OCI-LY3 (cell line): ENCODE measurements around the gene LPP.

Experiments used
- EZH2phosphoT487 ChIP-seq: fragments of 200-600 bp; shearing (Covaris generic); IDR thresholded peaks from 2 replicates; pipeline ENCODE4 v1.6.1; 2018; ENCODE audit warnings: antibody characterized with exemption, mixed run types, low read depth
- TF ChIP-seq, protein P1 (sequence below): fragments of 200-600, 300-600 bp; sonication (generic); IDR thresholded peaks from 2 replicates; pipeline ENCODE4 v1.5.1; 2014; ENCODE audit warnings: antibody characterized with exemption, low read length, low read depth

DNA sequence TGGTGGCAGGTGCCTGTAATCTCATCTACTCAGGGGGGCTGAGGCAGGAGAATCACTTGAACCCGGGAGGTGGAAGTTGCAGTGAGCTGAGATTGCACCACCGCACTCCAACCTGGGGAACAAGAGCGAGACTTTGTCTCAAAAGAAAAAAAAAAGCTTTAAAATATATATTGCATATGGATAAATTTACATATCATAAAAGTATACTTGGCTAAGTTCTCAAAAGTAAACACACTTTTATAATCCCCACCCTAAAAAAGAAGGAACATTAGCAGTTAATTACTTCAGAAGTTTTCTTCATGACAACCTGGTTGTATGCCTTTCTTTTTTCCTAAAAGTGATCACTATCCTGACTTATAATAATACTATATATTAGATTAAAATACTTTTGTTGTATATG lies 648.7 kb downstream of the LPP start:
- TF ChIP-seq, protein P1, sequence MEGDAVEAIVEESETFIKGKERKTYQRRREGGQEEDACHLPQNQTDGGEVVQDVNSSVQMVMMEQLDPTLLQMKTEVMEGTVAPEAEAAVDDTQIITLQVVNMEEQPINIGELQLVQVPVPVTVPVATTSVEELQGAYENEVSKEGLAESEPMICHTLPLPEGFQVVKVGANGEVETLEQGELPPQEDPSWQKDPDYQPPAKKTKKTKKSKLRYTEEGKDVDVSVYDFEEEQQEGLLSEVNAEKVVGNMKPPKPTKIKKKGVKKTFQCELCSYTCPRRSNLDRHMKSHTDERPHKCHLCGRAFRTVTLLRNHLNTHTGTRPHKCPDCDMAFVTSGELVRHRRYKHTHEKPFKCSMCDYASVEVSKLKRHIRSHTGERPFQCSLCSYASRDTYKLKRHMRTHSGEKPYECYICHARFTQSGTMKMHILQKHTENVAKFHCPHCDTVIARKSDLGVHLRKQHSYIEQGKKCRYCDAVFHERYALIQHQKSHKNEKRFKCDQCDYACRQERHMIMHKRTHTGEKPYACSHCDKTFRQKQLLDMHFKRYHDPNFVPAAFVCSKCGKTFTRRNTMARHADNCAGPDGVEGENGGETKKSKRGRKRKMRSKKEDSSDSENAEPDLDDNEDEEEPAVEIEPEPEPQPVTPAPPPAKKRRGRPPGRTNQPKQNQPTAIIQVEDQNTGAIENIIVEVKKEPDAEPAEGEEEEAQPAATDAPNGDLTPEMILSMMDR: no peak
- no peak for TF ChIP-seq EZH2phosphoT487
